Mononuclear cell (primary cell): ENCODE results near the gene MYBPC3. TPM values are rescaled to one million over a fixed set of nuclear protein-coding genes. Genes with fewer than 3 reads are reported as not detected.

Source experiments
- H3K27me3 ChIP-seq: 2 replicates; pipeline ENCODE4 v1.6.0; 2011; ENCODE audit warnings: low read length, control low read depth; ENCODE audit not compliant: insufficient read depth
- H3K4me1 ChIP-seq: 2 replicates; pipeline ENCODE4 v1.5.1; 2011; ENCODE audit warnings: mild to moderate bottlenecking, low read length, control low read depth; ENCODE audit not compliant: insufficient read depth
- H3K4me3 ChIP-seq: 2 replicates; pipeline ENCODE4 v1.5.1; 2011; ENCODE audit warnings: mild to moderate bottlenecking, low read length, moderate library complexity
- H3K9me3 ChIP-seq: 2 replicates; pipeline ENCODE4 v1.5.1; 2011; ENCODE audit warnings: low read depth, mild to moderate bottlenecking, control low read depth, low read length
- total RNA-seq: library from RNA; depleted of rRNA; stranded (reverse); fragments of >200 nt; gene quantifications from one replicate; pipeline ENCODE4 v1.2.3, GENCODE V29; 2012

Gene MYBPC3
- total RNA-seq, 1 donor: 0.21 TPM

GRCh38 chr11:47355283-47356128 lies 3.0 kb upstream of the MYBPC3 start:
- no peaks in the 10 kb centered on the region for H3K27me3 ChIP-seq
- H3K9me3 ChIP-seq: no peaks in the 10 kb centered on the region

GRCh38 chr11:47354913-47355282 lies 2.4 kb upstream of the MYBPC3 start:
- H3K27me3 ChIP-seq: no peaks in the 10 kb centered on the region
- H3K4me1 ChIP-seq: peaks cover 13% of the 10 kb centered on the region
- H3K4me3 ChIP-seq: no peak overlapping the region
- no peaks in the 10 kb centered on the region for H3K9me3 ChIP-seq

More at GRCh38 chr11:47355283-47356128, 3.0 kb upstream of the MYBPC3 start:
- Histone ChIP-seq H3K4me1 (peaks cover 19% of the 10 kb centered on the region), H3K4me3 (no peak overlapping the region)

DNA sequence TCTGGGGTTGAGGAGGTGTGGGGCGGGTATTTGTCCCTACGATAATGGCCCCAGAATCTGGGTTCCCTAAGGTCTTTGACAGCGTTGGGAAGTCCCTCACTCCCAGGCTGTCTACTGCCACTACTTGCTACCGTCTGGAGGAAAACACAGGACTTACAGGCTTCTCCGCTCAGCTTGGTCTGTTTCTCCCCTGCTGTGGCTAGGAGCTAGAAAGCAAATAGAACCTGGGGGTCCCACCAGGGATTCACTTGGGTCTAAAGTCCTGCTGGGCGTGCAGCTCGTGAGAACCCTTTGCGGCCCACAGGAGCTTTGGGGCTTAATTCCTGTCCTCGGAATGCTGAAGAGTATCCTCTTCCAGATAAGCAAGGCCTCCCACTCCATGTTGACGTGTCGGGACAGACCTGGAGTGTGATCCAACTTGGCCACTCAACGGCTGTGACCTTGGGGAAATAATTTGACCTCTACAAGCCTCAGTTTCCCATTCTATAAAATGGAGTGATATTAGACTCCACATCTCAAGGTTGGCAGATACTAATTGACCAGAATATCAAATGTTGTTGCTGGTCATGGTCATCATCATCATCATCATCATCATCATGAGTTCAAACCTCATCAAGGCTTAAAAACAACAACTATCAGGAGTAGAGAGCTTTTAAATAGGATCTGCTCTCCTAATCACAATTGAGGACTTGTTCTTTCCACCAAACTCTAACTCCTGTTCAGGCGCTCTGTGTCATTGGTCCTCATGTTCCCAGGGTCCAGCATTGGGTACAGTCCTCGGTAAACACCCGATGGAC lies 1.7 kb upstream of the MYBPC3 start:
- H3K4me1 ChIP-seq: peaks cover 6% of the 10 kb centered on the region
- H3K4me3 ChIP-seq: no peak overlapping the region
- no peaks in the 10 kb centered on the region for H3K27me3 ChIP-seq
- H3K9me3 ChIP-seq: no peaks in the 10 kb centered on the region

DNA sequence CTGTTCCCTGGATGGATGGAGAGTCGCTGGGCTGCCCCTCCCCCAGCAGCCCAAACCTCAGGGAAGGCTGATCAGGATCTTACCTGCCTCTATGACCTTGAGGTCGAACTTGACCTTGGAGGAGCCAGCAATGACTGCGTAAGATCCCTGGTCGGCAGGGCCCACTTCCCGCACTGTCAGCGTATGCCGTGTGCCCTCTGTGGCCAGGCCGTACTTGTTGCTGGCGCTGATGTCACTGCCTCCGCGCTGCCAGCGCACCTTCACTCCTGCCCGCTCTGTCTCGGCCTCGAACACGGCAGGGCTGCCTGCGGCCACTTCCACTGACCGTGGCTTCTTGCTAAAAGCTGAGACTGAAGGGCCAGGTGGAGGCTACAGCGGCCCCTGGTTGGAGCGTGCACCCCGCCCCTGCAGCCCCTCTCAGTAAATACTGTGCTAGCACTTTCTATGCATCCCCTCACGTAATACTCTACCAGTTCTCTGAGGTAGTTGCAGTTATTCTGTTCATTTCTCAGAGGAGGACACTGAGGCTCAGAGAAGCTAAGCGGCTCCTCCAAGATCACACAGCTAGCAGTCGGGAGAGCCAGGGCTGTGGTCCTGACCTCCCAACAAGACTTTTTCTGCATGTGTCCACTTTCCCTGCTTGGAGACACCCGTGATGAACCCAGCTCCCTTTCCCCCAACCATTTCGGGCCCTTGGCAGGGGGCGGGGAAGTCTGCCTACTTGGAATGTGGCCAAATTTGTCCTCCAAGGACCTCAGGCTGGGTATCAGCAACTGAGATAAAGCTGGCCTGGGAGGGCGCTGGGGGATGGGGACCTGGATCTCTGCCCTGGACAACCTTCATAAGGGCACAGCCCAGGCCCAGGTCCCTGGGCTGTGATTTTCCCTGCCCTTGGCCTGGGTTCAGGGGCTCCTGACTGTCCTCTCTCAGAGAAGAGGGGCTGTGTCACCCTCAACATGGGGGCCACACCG lies 1.1 kb downstream of the MYBPC3 start:
- Histone ChIP-seq H3K27me3 (no peaks in the 10 kb centered on the region), H3K4me3 (no peak overlapping the region), H3K9me3 (no peaks in the 10 kb centered on the region), H3K4me1 (no peaks in the 10 kb centered on the region)

DNA sequence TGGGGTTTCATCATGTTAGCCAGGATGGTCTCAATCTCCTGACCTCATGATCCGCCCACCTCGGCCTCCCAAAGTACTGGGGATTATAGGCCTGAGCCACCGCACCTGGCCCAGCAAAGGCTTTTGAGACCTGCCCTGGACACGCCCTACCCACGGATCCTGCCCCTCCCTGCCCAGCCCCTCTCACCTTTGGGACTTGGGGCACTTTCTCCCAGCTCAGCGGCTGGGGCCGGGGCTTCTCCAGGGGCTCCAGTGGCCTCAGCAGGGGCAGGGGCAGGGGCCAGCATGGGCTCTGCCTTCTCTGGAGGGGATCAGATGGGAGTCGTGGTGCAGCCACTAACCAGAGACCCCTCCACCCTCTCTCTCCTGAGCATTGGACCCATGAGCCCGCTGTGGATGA lies 2.2 kb downstream of the MYBPC3 start:
- H3K9me3 ChIP-seq: no peaks in the 10 kb centered on the region
- H3K27me3 ChIP-seq: no peaks in the 10 kb centered on the region
- no peak overlapping the region for H3K4me3 ChIP-seq
- H3K4me1 ChIP-seq: no peaks in the 10 kb centered on the region

GRCh38 chr11:47349521-47350095 lies 2.9 kb downstream of the MYBPC3 start:
- Histone ChIP-seq H3K4me3 (no peak overlapping the region), H3K4me1 (no peaks in the 10 kb centered on the region), H3K9me3 (no peaks in the 10 kb centered on the region), H3K27me3 (no peaks in the 10 kb centered on the region)

DNA sequence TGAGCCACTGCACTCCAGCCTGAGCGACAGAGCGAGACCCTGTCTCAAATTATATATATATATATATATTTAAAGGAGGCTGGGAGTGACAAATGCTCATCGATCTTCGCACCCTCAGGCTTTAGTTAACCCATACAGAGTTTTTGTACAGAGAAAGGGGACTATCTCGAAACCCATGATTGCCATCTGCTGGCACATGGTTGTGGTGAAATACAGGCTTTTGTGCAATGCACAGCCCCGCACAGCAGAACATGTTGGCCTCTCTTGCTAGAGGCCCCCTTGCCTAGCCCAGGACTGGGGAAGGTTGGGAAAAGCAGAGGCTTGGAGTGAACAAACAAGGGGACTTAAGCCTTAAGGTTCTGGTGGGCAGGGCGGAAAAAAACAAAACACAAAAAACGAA lies 3.6 kb downstream of the MYBPC3 start:
- no peaks in the 10 kb centered on the region for H3K9me3 ChIP-seq
- no peak overlapping the region for H3K4me3 ChIP-seq
- H3K27me3 ChIP-seq: no peaks in the 10 kb centered on the region
- H3K4me1 ChIP-seq: no peaks in the 10 kb centered on the region

DNA sequence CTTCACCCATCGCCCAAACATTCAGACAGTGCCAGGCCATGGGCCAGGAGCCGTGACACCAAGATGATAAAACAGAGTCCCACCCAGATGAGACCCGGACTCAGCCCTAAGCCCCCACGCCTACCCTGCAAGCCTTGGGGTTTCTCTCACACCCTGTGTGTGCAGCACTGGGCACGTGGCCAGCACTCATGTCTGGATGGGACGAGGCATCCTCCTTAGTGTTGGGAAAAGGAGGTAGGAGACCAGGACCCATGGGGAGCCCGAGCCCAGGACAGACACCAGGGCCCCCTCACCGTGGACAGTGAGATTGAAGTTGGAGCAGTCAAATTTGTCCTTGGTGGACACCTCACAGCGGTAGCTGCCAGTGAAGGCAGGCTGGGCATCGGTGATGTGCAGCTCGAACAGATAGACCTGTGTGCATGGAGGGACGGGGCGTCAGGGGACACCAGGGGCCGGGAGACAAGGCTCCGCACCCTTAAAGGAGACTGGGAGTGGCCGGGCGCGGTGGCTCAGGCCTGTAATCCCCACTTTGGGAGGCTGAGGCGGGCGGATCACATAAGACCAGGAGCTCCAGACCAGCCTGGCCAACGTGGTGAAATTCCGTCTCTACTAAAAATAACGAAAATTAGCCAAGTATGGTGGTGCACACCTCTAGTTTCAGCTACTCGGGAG lies 4.2 kb downstream of the MYBPC3 start:
- Histone ChIP-seq H3K4me3 (no peak overlapping the region), H3K4me1 (no peaks in the 10 kb centered on the region), H3K27me3 (no peaks in the 10 kb centered on the region), H3K9me3 (no peaks in the 10 kb centered on the region)

DNA sequence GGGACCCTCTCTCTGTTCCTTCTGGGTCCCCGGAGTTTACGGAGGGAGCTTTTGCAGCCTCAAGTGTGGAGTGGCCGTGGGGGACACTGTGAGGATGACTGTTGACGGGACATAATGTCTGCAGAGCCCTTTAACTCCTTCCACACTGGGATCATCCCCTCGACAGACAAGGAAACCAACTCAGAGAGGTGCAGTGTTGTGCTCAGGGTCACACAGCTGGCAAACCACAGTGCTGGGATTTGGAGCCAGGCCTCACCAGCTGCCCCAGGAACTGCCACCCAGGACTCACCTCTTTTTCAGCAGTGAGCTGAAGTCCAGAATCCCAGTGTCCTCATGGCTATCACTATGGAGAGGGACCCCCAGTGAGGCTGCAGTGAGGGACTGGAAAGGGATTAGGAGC lies 5.4 kb downstream of the MYBPC3 start:
- Histone ChIP-seq H3K9me3 (no peaks in the 10 kb centered on the region), H3K4me3 (no peak overlapping the region), H3K4me1 (no peaks in the 10 kb centered on the region), H3K27me3 (no peaks in the 10 kb centered on the region)

GRCh38 chr11:47345890-47346563 lies 6.5 kb downstream of the MYBPC3 start:
- Histone ChIP-seq H3K4me3 (no peak overlapping the region), H3K27me3 (no peaks in the 10 kb centered on the region)

GRCh38 chr11:47342854-47343253 lies 9.6 kb downstream of the MYBPC3 start:
- no peak overlapping the region for H3K4me3 ChIP-seq
- H3K4me1 ChIP-seq: no peaks in the 10 kb centered on the region
- H3K9me3 ChIP-seq: no peaks in the 10 kb centered on the region
- no peaks in the 10 kb centered on the region for H3K27me3 ChIP-seq

More at GRCh38 chr11:47345890-47346563, 6.5 kb downstream of the MYBPC3 start:
- Histone ChIP-seq H3K4me1 (no peaks in the 10 kb centered on the region), H3K9me3 (no peaks in the 10 kb centered on the region)

GRCh38 chr11:47342036-47342803 lies 10.3 kb downstream of the MYBPC3 start:
- Histone ChIP-seq H3K27me3 (no peaks in the 10 kb centered on the region), H3K4me3 (no peak overlapping the region), H3K9me3 (no peaks in the 10 kb centered on the region), H3K4me1 (no peaks in the 10 kb centered on the region)
